Stimulated activated effector memory CD8-positive, alpha-beta T cell treated with anti-CD3 and anti-CD28 coated beads, Interleukin-12 subunit alpha, Interleukin-12 subunit beta, amount 100 ng/mL, for 72 hours (primary cell): Measurements from ENCODE around the gene CLCNKB.

Source experiments
- ATAC-seq: fragments of 150-1000 bp; cut with Tn5 transposase; 2 replicates; pipeline ENCODE4 v1.10.0; 2021
- DNase-seq, 2 donors: peaks; one replicate each; pipeline ENCODE4 v3.0.0; 2021 to 2022; ENCODE audit warnings: low spot score in 2 of 2
- H3K27ac Mint-ChIP-seq: one replicate; pipeline ENCODE4 v1.8.0; 2022; ENCODE audit warnings: mild to moderate bottlenecking, mixed read lengths
- H3K36me3 Mint-ChIP-seq: one replicate; pipeline ENCODE4 v1.8.0; 2022; ENCODE audit warnings: mild to moderate bottlenecking, mixed read lengths
- H3K4me1 Mint-ChIP-seq: one replicate; pipeline ENCODE4 v1.8.0; 2022; ENCODE audit warnings: mixed read lengths
- H3K4me3 Mint-ChIP-seq: one replicate; pipeline ENCODE4 v1.8.0; 2022; ENCODE audit warnings: mild to moderate bottlenecking, mixed read lengths
- H3K9me3 Mint-ChIP-seq: one replicate; pipeline ENCODE4 v1.8.0; 2022; ENCODE audit warnings: mixed read lengths

CLCNKB gene

DNA sequence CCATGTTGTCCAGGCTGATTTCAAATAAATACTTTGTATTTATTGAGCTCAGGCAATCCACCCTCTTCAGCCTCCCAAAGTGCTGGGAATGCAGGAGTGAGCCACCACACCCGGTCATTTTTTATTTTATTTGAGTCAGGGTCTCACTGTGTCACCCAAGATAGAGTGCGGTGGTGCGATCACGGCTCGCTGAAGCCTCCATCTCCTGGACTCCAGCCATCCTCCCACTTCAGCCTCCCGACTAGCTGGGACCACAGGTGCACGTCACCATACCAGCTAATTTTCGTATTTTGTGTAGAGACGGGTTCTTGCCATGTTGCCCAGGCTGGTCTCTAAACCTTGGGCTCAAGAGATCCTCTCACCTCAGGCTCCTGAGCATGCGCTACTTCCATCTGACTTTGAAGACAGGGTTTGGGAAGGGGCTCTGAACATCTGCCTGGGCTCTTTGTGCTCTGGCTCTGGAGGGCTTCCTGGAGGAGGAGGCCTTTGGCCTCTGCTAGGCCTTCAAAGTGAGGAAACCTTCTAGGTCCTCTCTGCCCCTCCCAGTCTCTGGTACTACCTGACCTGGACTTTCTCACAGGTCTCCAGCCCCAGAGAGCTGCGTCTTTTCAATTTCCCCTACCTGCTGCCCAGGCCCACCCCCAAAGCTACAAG lies 31.5 kb upstream of the CLCNKB start:
- peak overlapping the region; percentile 49 for H3K4me3 Mint-ChIP-seq
- H3K4me1 Mint-ChIP-seq: peaks cover 25% of the 10 kb centered on the region
- no peak overlapping the region for H3K27ac Mint-ChIP-seq
- no peaks in the 10 kb centered on the region for H3K36me3 Mint-ChIP-seq
- no peaks in the 10 kb centered on the region for H3K9me3 Mint-ChIP-seq
- DNase-seq (no peak), ATAC-seq (no peak)

DNA sequence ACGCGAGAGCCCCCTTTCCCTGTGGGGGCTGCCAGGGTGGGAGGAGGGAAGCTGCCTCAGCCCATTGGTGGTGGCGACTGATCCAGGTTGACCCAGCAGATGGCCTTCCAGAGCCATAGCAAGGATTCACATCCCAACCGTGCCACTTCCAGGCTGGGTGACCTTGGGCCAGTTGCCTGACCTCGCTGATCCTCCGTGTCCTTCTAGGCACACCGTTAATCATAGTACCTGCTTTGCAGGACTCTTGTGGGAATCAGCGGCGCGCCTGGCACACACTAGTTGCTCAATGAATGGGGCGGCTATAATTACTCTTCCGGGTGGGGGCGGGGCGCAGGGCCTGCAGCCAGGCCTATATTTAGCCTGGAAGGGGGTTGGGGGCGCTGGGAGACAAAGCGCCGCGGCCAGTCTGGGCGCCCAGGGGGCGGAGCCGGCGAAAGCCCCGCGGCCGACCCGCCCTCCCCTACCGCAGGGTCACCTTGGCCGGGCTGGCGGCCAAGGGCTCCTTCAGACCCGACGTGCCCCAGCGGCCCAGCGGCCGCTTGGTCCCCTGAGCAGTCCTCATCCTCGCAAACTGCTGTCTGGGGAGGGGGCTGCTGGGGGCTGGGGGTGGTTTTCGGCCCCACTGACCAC lies 30.9 kb upstream of the CLCNKB start:
- H3K36me3 Mint-ChIP-seq: no peaks in the 10 kb centered on the region
- ATAC-seq (peak; percentile 55), DNase-seq (no peak)
- H3K4me3 Mint-ChIP-seq: peak overlapping the region; percentile 49
- H3K27ac Mint-ChIP-seq: no peak overlapping the region
- H3K4me1 Mint-ChIP-seq: peaks cover 22% of the 10 kb centered on the region
- H3K9me3 Mint-ChIP-seq: no peaks in the 10 kb centered on the region

DNA sequence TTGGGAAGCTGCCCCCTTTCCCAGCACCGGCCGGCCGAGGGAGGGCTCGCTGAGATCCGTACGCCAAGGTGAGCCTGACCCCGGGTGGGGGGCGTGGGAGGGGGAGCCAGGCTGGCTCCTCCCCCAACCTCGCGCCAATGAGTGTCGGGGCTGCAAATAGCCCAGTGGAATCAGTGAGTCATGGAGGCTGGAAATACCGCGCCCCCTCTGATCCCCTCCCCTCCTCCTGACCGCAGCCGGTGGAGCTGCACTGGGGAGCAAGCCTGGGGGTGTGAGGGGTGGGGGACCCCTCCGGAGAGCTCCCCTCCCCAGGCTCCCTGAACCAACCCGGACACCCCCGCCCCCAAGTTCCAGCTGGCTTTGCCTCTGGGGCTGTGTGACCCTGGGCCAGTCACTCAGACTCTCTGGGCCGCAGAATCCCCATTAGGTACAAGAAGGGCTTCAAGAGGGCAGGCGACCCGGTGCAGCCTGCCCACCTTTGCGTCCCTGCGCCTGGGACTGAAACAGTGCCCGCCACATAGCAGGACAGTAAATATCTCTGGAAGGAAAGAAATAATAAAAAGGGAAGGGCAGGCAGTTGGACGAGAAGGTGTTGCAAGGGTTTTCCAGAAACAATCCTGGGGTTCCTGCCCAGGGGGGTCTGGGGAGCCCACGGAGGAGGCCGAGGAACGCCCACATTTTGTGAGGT lies 30.2 kb upstream of the CLCNKB start:
- ATAC-seq (peak; percentile 53), DNase-seq (no peak)
- H3K4me1 Mint-ChIP-seq: peaks cover 16% of the 10 kb centered on the region
- H3K9me3 Mint-ChIP-seq: no peaks in the 10 kb centered on the region
- H3K4me3 Mint-ChIP-seq: peak overlapping the region; percentile 49
- H3K36me3 Mint-ChIP-seq: no peaks in the 10 kb centered on the region
- no peak overlapping the region for H3K27ac Mint-ChIP-seq

DNA sequence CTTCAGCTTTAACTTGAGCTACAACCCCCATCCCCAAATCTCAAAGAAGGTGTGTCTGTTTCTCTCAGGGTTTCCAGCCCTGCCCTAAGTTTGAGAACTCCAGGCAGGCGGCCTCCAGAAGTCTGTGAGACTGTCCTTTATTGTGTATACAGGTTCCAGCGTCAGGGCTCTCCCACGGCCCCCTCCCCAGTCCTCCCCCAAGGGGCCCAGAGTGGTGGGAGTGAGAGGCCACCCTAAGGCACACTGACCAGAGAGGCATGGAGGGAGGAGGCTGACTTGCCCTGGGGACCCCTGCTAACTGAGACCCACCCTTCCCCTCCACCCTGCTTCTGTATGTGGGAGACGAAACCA lies 29.7 kb upstream of the CLCNKB start:
- Mint-ChIP-seq H3K4me3 (peak overlapping the region; percentile 49), H3K9me3 (no peaks in the 10 kb centered on the region), H3K36me3 (no peaks in the 10 kb centered on the region), H3K4me1 (peaks cover 16% of the 10 kb centered on the region), H3K27ac (no peak overlapping the region)
- DNase-seq (no peak), ATAC-seq (no peak)

DNA sequence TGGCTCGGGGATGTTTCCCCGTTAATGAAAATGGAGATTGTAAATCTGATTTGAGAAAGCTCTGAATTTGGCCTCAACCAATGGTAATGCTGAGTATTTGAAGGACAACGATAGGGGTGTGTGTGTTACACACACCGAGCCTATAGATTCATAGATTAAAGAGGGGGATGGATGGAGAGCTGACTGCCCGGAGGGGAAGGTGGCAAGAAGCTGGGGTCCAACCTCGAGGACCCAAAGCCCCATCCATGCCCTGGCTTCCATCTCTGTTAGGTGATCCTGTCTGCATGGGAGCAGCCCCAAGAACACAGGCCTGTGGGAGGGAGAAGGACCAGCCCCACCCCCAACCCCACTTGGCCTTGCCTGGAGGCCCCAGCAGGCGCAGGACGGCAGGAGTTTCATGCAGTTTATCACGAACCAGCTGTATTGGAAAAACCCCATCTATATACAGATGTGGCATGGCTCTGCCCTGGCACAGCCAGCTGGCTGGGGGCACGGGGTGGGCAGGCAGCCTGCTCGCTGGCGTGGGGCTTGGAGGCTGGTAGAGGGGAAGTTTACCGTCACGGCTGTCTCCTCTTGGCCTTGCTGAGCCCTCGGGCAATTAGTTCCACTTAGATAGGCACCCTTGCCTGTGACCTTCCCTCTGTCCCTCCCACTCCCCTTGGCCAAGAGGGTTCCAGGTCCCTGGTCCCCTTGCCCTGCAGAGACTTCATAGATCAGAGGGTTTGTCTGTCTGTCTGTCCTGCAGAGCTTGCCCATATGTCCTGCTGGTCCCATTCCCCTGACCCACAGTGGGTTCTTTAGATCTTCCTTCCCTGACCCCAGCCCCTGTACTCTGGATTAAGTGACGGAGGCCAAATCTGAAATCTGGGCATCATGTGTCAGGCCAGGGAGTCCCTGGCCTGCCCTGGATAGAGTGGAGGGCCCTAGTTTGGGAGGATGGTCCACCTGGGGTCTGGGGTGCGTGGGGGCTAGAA lies 28.8 kb upstream of the CLCNKB start:
- Mint-ChIP-seq H3K9me3 (no peaks in the 10 kb centered on the region), H3K4me3 (no peak overlapping the region), H3K4me1 (peaks cover 16% of the 10 kb centered on the region), H3K27ac (peak overlapping the region; percentile 45), H3K36me3 (no peaks in the 10 kb centered on the region)
- ATAC-seq: no peak
- DNase-seq: no peak

DNA sequence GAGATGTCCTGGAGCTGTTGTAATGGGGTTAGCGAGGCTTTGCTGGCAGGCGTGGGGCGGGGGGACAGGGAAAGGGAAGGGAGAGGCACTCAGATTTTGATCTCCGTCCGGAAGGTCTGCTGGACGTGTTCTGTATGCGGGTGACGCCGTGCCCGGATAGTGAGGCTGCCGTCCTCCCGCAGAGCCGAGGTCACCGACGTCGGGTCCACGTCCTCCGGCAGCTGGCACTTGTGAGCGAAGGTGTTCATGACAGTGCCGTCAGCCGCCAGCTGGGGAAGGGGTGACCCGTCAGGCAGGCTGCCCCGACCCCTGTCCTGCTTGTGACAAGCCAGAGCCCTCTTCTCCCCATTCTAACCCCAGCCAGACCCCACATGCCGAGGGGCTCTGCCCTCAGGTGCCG lies 28.1 kb upstream of the CLCNKB start:
- DNase-seq (no peak), ATAC-seq (no peak)
- H3K4me1 Mint-ChIP-seq: peaks cover 16% of the 10 kb centered on the region
- H3K9me3 Mint-ChIP-seq: no peaks in the 10 kb centered on the region
- H3K4me3 Mint-ChIP-seq: no peak overlapping the region
- H3K27ac Mint-ChIP-seq: peak overlapping the region; percentile 45
- no peaks in the 10 kb centered on the region for H3K36me3 Mint-ChIP-seq

DNA sequence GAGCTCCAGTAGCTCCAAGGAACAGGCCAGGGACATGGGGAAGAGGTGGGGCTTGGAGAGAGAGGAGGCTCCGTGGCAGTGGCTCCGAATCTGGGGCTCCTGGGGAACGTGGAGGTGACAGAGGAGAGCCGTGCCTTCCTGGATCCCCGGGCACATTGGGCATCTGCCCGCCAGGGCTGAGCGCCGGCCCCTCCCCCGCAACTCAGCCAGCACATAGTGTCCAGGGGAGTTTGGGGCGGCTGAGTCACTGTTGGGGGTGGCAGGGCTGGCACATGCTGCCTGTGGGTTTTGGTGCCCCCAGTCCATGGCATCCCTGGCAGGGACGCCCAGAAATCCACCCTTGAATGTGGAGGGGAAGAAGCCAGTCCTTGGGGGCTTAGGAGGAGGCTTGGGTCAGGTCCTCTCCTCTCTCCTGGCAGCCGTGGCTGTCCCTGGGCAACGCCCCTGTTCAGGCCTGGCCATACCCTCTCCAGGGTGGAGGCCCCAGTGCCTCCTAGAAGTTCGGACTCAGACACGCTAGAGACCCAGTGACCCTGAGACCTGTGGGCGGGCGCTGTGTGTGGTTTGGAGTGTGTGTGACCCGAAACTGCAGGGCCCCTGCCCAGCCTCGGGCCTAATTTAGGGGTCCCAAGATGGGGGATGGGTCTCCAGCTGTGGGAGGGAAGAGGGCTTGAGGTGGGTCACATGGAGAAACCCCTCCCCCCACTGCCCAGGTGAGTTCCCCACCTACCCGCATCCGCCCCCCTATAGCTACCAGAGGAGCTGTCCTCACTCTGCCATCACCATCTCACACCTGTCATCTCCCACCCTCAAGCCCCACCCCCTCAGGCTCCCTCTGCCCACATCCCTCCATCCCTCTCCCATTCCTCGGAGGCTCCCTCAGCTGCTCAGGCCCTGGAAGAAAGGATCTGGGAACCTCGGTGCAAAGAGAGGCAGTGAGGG lies 27.4 kb upstream of the CLCNKB start:
- H3K27ac Mint-ChIP-seq: peak overlapping the region; percentile 45
- no peaks in the 10 kb centered on the region for H3K9me3 Mint-ChIP-seq
- H3K4me1 Mint-ChIP-seq: peaks cover 16% of the 10 kb centered on the region
- H3K36me3 Mint-ChIP-seq: no peaks in the 10 kb centered on the region
- no peak for ATAC-seq
- H3K4me3 Mint-ChIP-seq: no peak overlapping the region
- no peak for DNase-seq

DNA sequence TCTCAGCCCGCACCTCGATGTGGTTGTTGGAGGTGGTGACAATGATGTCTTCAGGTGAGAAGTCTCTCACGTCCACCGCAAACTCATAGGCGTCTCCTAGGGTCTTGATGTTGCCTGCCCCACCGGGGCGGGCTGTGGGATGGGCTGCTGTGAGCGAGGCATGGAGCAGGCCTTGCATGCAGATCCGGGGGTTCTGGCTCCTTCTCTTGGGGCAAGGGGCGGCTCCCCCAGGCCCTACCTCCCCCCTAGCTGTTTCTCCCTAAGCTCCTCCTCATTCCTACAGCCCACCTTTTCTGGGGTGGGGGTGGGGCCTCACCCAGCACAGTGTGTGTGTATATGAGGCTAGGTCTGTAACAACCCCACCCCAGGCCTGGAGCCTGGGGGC lies 26.5 kb upstream of the CLCNKB start:
- Mint-ChIP-seq H3K9me3 (no peaks in the 10 kb centered on the region), H3K4me3 (no peak overlapping the region)
- no peak for DNase-seq

DNA sequence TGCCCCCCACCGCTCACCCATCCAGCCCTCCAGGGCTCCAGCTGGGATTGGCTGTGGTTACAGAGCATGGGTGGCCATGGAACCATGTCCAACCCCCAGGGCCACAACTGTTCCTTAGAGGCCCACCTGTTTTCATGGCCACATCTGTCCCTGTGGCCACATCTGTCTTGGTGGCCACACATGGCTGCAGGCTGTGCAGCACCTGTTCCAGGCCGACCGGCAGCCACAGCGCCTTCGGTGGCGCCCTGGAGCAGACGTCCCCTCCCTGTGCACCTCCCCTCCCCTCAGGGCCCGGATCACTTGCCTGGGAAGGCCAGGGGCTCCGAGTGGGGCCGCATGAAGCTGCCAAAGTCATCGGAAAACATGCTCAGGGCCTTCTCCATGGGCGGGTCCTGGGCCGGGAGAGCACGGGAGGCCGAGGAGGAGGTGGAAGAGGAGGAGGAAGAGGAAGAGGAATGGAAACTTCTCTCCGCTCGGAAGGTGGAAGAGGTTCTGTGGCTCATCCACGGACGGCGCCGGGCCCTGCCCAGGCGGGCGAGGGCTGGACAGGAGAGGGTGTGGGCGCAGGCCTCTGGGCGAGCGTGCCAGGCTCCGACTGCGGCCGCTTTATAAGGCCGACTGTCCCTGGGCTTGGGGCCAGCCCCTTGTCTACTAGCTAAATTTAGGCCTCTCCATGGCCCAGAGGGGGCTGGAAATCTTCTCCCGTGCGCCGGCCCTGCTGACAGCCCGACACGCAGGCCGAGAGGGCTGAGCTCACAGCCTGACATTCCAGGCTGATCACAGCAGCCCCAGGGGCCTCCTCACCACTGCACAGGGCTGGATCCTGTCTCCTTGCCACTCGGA lies 25.9 kb upstream of the CLCNKB start, which contains the start of gene HSPB7:
Gene HSPB7, minus strand, starts transcription at position 583 of the 843 bp plus-strand sequence. Its CDS starts 80 bp downstream, at position 503.
- no peak for DNase-seq
- ATAC-seq: no peak
- H3K4me3 Mint-ChIP-seq: no peak within 1 kb of the TSS
- peaks cover 12% of the 10 kb centered on the region for H3K4me1 Mint-ChIP-seq
- H3K36me3 Mint-ChIP-seq: no peaks in the 10 kb centered on the region
- H3K27ac Mint-ChIP-seq: peak within 1 kb of the TSS; percentile 52
- no peaks in the 10 kb centered on the region for H3K9me3 Mint-ChIP-seq

More for the DNA sequence above, 26.5 kb upstream of the CLCNKB start:
- Mint-ChIP-seq H3K36me3 (no peaks in the 10 kb centered on the region), H3K27ac (no peak overlapping the region), H3K4me1 (peaks cover 16% of the 10 kb centered on the region)
- no peak for ATAC-seq

DNA sequence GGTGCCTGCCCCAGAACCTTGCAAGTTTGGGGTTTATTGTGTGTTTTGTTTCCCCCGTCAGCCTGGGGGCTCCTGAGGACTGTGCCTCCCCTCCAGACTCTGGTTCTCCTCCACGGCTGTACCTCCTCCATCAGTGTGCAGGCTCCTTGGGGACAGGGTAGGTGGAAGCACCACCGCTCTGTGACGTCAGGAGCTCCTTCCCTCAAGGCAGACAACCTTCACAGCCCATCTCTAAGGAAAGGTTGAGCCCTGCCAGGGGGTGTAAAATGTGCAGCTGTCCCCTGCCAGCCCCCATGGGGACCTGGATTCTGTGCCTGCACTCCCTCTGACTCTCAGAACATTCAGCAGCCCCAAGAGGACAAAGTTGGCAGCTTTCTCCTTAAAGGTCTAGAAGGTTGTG lies 25.3 kb upstream of the CLCNKB start:
- H3K27ac Mint-ChIP-seq: peak overlapping the region; percentile 52
- ATAC-seq (no peak), DNase-seq (no peak)
- H3K4me1 Mint-ChIP-seq: peaks cover 11% of the 10 kb centered on the region
- H3K36me3 Mint-ChIP-seq: no peaks in the 10 kb centered on the region
- no peak overlapping the region for H3K4me3 Mint-ChIP-seq
- H3K9me3 Mint-ChIP-seq: no peaks in the 10 kb centered on the region

DNA sequence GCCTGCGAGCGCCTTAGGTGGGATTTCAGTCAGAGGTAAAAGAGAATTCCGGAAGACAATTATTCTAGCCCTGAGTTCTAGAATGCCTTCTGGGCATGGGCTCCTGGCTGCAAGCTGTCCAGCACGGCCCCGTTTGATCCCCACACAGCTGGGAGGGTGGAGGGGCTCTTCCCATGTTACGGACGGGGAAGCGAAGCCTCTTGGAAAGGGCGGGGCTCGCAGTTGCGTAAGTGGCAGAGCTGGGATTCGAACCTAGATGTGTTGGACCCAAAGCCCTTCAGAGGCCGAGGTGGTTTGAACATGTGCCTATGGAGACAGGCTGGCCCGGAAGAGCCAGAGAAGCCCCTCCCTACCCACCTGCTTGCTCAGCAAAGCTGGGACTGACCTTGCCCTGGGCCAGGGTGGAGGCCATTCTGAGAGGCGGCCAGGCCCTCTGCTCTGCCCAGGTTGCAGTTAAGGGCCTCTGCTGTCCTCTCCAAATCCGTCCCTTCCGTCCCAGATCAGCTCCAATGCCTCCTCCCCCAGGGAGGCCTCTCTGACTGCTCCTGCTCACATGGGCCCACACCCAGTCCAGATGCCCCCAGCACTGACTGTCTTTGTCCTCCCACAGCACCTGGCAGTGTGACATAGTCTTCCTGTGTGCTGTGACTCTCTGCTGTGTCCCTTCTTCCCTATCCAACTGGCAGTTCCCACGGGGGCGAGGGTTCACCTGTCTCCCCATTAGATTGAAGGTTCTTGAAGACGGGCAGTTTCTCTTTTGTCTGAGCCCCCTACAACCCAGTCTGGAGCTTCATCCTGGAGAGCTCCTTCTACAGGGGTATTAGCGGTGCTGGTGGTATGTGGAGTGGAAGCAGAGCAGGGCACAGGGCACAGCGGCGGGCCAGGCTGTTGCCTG lies 24.6 kb upstream of the CLCNKB start:
- Mint-ChIP-seq H3K27ac (peak overlapping the region; percentile 52), H3K9me3 (no peaks in the 10 kb centered on the region), H3K4me1 (peaks cover 6% of the 10 kb centered on the region), H3K4me3 (no peak overlapping the region), H3K36me3 (no peaks in the 10 kb centered on the region)
- ATAC-seq (no peak), DNase-seq (no peak)

DNA sequence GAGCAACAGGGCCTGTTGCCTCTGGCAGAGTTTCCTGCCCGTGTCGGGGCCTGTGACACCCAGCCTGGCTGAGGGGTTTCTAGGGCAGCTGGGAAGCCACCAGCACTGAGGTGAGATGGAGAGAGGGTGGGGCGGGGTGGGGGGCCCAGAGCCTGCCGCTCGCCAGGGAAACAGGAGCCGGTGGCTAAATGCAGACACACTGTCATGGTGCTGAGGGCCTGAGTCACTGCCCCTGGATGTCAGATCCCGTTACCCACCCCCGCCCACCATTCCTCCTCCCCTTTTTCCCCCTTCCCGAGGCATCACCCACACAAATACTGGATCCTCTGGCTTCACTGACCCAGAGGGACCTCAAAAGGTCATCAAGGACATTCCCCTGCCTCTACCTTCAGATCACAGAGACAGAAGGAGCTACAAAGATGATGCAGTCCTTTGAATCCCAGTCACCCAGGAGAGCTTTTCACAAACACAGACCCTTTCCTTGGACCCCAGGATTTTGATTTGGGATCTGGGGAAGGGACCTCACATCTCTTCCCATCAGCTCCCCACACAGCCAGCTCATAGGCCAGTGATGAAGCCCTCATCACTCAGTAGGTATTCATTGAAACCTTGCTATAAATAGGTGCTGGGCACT lies 23.8 kb upstream of the CLCNKB start:
- ATAC-seq: no peak
- no peaks in the 10 kb centered on the region for H3K36me3 Mint-ChIP-seq
- peaks cover 6% of the 10 kb centered on the region for H3K4me1 Mint-ChIP-seq
- no peak for DNase-seq
- H3K9me3 Mint-ChIP-seq: no peaks in the 10 kb centered on the region
- H3K4me3 Mint-ChIP-seq: no peak overlapping the region
- no peak overlapping the region for H3K27ac Mint-ChIP-seq
